ENCODE measurements around the gene CCDC182. TPM values are rescaled to one million over a fixed set of nuclear protein-coding genes. Genes with fewer than 3 reads are reported as not detected.

CCDC182 gene
- total RNA-seq, 2 donors from 2014 or later = not detected

GRCh38 chr17:57718878-57719277, 26.2 kb downstream of the CCDC182 start:
- no peak overlapping the region for H3K4me3 Mint-ChIP-seq
- H3K4me1 Mint-ChIP-seq (ENCODE audit: low read depth) = no peaks in the 10 kb centered on the region
- peaks cover 21% of the 10 kb centered on the region for H3K27me3 Mint-ChIP-seq (ENCODE audit: low read depth)
- DNase-seq (no peak), ATAC-seq (replicated peaks in 1 of 2) (no peak)
- no peak overlapping the region for H3K27ac Mint-ChIP-seq
- H3K9me3 Mint-ChIP-seq = no peaks in the 10 kb centered on the region
- H3K36me3 Mint-ChIP-seq (ENCODE audit: insufficient read depth in 2 of 2) = no peaks in the 10 kb centered on the region

GRCh38 chr17:57715981-57716380, 29.1 kb downstream of the CCDC182 start:
- H3K4me1 Mint-ChIP-seq (ENCODE audit: low read depth) = no peaks in the 10 kb centered on the region
- H3K4me3 Mint-ChIP-seq = no peak overlapping the region
- DNase-seq (no peak), ATAC-seq (replicated peaks in 1 of 2) (no peak)
- no peaks in the 10 kb centered on the region for H3K36me3 Mint-ChIP-seq (ENCODE audit: insufficient read depth in 2 of 2)
- peaks cover 36% of the 10 kb centered on the region for H3K27me3 Mint-ChIP-seq (ENCODE audit: low read depth)
- H3K27ac Mint-ChIP-seq = no peak overlapping the region
- H3K9me3 Mint-ChIP-seq = peaks cover 0 to 2% of the 10 kb centered on the region in 2 donors

GRCh38 chr17:57714665-57715180, 30.4 kb downstream of the CCDC182 start:
- Mint-ChIP-seq H3K9me3 (peaks cover 4 to 5% of the 10 kb centered on the region in 2 donors), H3K4me3 (no peak overlapping the region), H3K27ac (no peak overlapping the region), H3K36me3 (ENCODE audit: insufficient read depth in 2 of 2) (peaks cover 2 to 3% of the 10 kb centered on the region in 2 donors), H3K27me3 (ENCODE audit: low read depth) (peaks cover 36% of the 10 kb centered on the region), H3K4me1 (ENCODE audit: low read depth) (no peaks in the 10 kb centered on the region)
- DNase-seq (no peak), ATAC-seq (replicated peaks in 1 of 2) (no peak)

GRCh38 chr17:57713140-57713539, 32.0 kb downstream of the CCDC182 start:
- H3K27ac Mint-ChIP-seq = no peak overlapping the region
- ATAC-seq (replicated peaks in 1 of 2) = no peak
- peaks cover 36% of the 10 kb centered on the region for H3K27me3 Mint-ChIP-seq (ENCODE audit: low read depth)
- peaks cover 5% of the 10 kb centered on the region in 2 donors for H3K36me3 Mint-ChIP-seq (ENCODE audit: insufficient read depth in 2 of 2)
- peaks cover 4 to 7% of the 10 kb centered on the region in 2 donors for H3K9me3 Mint-ChIP-seq
- H3K4me3 Mint-ChIP-seq = no peak overlapping the region
- no peaks in the 10 kb centered on the region for H3K4me1 Mint-ChIP-seq (ENCODE audit: low read depth)
- DNase-seq = no peak

- no peak overlapping the region for H3K27ac Mint-ChIP-seq
- H3K4me1 Mint-ChIP-seq (ENCODE audit: low read depth) = peaks cover 9% of the 10 kb centered on the region
- DNase-seq (no peak), ATAC-seq (replicated peaks in 1 of 2) (no peak)
- H3K9me3 Mint-ChIP-seq = peaks cover 4 to 7% of the 10 kb centered on the region in 2 donors
- H3K36me3 Mint-ChIP-seq (ENCODE audit: insufficient read depth in 2 of 2) = peaks cover 5% of the 10 kb centered on the region in 2 donors
- no peak overlapping the region for H3K4me3 Mint-ChIP-seq
- H3K27me3 Mint-ChIP-seq (ENCODE audit: low read depth) = peaks cover 11% of the 10 kb centered on the region
Observed at GRCh38 chr17:57708410-57708809, 36.7 kb downstream of the CCDC182 start.

GRCh38 chr17:57707892-57708291, 37.2 kb downstream of the CCDC182 start:
- Mint-ChIP-seq H3K9me3 (peaks cover 4 to 7% of the 10 kb centered on the region in 2 donors), H3K27ac (no peak overlapping the region), H3K4me1 (ENCODE audit: low read depth) (peaks cover 9% of the 10 kb centered on the region), H3K36me3 (ENCODE audit: insufficient read depth in 2 of 2) (peaks cover 5% of the 10 kb centered on the region in 2 donors), H3K4me3 (no peak overlapping the region), H3K27me3 (ENCODE audit: low read depth) (peaks cover 7% of the 10 kb centered on the region)
- no peak for DNase-seq
- ATAC-seq (replicated peaks in 1 of 2) = no peak

GRCh38 chr17:57706761-57707160, 38.3 kb downstream of the CCDC182 start:
- Mint-ChIP-seq H3K9me3 (peaks cover 4 to 7% of the 10 kb centered on the region in 2 donors), H3K4me1 (ENCODE audit: low read depth) (peaks cover 9% of the 10 kb centered on the region), H3K36me3 (ENCODE audit: insufficient read depth in 2 of 2) (peaks cover 5% of the 10 kb centered on the region in 2 donors), H3K27ac (no peak overlapping the region), H3K27me3 (ENCODE audit: low read depth) (peaks cover 6% of the 10 kb centered on the region), H3K4me3 (no peak overlapping the region)
- DNase-seq = no peak
- ATAC-seq (replicated peaks in 1 of 2) = no peak

GRCh38 chr17:57705921-57706695, 39.0 kb downstream of the CCDC182 start:
- peaks cover 2 to 7% of the 10 kb centered on the region in 2 donors for H3K9me3 Mint-ChIP-seq
- no peaks in the 10 kb centered on the region for H3K27me3 Mint-ChIP-seq (ENCODE audit: low read depth)
- no peak overlapping the region for H3K4me3 Mint-ChIP-seq
- no peak for DNase-seq
- H3K27ac Mint-ChIP-seq = no peak overlapping the region
- H3K36me3 Mint-ChIP-seq (ENCODE audit: insufficient read depth in 2 of 2) = peaks cover 5% of the 10 kb centered on the region in 2 donors
- no peak for ATAC-seq (replicated peaks in 1 of 2)
- H3K4me1 Mint-ChIP-seq (ENCODE audit: low read depth) = peaks cover 9% of the 10 kb centered on the region

- ATAC-seq (replicated peaks in 1 of 2) (no peak), DNase-seq (no peak)
- peaks cover 9% of the 10 kb centered on the region for H3K4me1 Mint-ChIP-seq (ENCODE audit: low read depth)
- H3K27me3 Mint-ChIP-seq (ENCODE audit: low read depth) = no peaks in the 10 kb centered on the region
- H3K9me3 Mint-ChIP-seq = no peaks in the 10 kb centered on the region
- peaks cover 0 to under 1% of the 10 kb centered on the region in 2 donors for H3K36me3 Mint-ChIP-seq (ENCODE audit: insufficient read depth in 2 of 2)
- no peak overlapping the region for H3K4me3 Mint-ChIP-seq
- H3K27ac Mint-ChIP-seq = no peak overlapping the region
Observed at GRCh38 chr17:57704448-57704847, 40.7 kb downstream of the CCDC182 start.

GRCh38 chr17:57703273-57703672, 41.8 kb downstream of the CCDC182 start:
- H3K27me3 Mint-ChIP-seq (ENCODE audit: low read depth) = no peaks in the 10 kb centered on the region
- H3K9me3 Mint-ChIP-seq = no peaks in the 10 kb centered on the region
- no peak for DNase-seq
- peaks cover 9% of the 10 kb centered on the region for H3K4me1 Mint-ChIP-seq (ENCODE audit: low read depth)
- no peak for ATAC-seq (replicated peaks in 1 of 2)
- H3K4me3 Mint-ChIP-seq = no peak overlapping the region
- no peaks in the 10 kb centered on the region for H3K36me3 Mint-ChIP-seq (ENCODE audit: insufficient read depth in 2 of 2)
- H3K27ac Mint-ChIP-seq = no peak overlapping the region

- ATAC-seq (replicated peaks in 1 of 2) = no peak
- Mint-ChIP-seq H3K36me3 (ENCODE audit: insufficient read depth in 2 of 2) (no peaks in the 10 kb centered on the region), H3K9me3 (no peaks in the 10 kb centered on the region), H3K27ac (no peak overlapping the region), H3K4me3 (no peak overlapping the region), H3K4me1 (ENCODE audit: low read depth) (peaks cover 6% of the 10 kb centered on the region), H3K27me3 (ENCODE audit: low read depth) (no peaks in the 10 kb centered on the region)
- DNase-seq = no peak
Observed at GRCh38 chr17:57701124-57701523, 44.0 kb downstream of the CCDC182 start.

- no peak overlapping the region for H3K27ac Mint-ChIP-seq
- no peaks in the 10 kb centered on the region for H3K4me1 Mint-ChIP-seq (ENCODE audit: low read depth)
- peaks cover 0 to 1% of the 10 kb centered on the region in 2 donors for H3K36me3 Mint-ChIP-seq (ENCODE audit: insufficient read depth in 2 of 2)
- ATAC-seq (replicated peaks in 1 of 2) (no peak), DNase-seq (no peak)
- no peak overlapping the region for H3K4me3 Mint-ChIP-seq
- H3K27me3 Mint-ChIP-seq (ENCODE audit: low read depth) = no peaks in the 10 kb centered on the region
- H3K9me3 Mint-ChIP-seq = peaks cover 2% of the 10 kb centered on the region in 2 donors
Observed at GRCh38 chr17:57699751-57700219, 45.3 kb downstream of the CCDC182 start.

GRCh38 chr17:57697891-57698711, 47.0 kb downstream of the CCDC182 start:
- H3K4me3 Mint-ChIP-seq = no peak overlapping the region
- H3K27ac Mint-ChIP-seq = no peak overlapping the region
- peaks cover 2% of the 10 kb centered on the region for H3K4me1 Mint-ChIP-seq (ENCODE audit: low read depth)
- peak; percentile 26 to 28 for DNase-seq
- peaks cover 4 to 7% of the 10 kb centered on the region in 2 donors for H3K9me3 Mint-ChIP-seq
- H3K36me3 Mint-ChIP-seq (ENCODE audit: insufficient read depth in 2 of 2) = peaks cover 3 to 4% of the 10 kb centered on the region in 2 donors
- ATAC-seq (replicated peaks in 1 of 2) = peak; percentile 75 to 81
- H3K27me3 Mint-ChIP-seq (ENCODE audit: low read depth) = no peaks in the 10 kb centered on the region
